MM.1S (cell line): ENCODE measurements around the gene CH25H.

Experiments
- DNase-seq: peaks from one replicate; pipeline ENCODE4 v3.0.0-alpha.2; 2015
- H2AFZ ChIP-seq: fragments of 300-600 bp; sonication (generic); 2 replicates; pipeline ENCODE4 v1.6.0; 2016; ENCODE audit warnings: antibody characterized with exemption, low read length
- H3F3A ChIP-seq: fragments of 300-600 bp; sonication (generic); 2 replicates; pipeline ENCODE4 v1.6.1; 2016; ENCODE audit warnings: mild to moderate bottlenecking, antibody characterized with exemption, low read length, moderate library complexity, mixed read lengths; ENCODE audit not compliant: insufficient read depth
- H3K27ac ChIP-seq: fragments of 300-600 bp; sonication (generic); 2 replicates; pipeline ENCODE4 v1.5.1; 2016; ENCODE audit warnings: mild to moderate bottlenecking, low read length
- H3K27me3 ChIP-seq: fragments of 300-600 bp; sonication (generic); replicated peaks from 2 replicates; pipeline ENCODE4 v1.6.0; 2016; ENCODE audit warnings: low read length; ENCODE audit not compliant: insufficient read depth
- H3K36me3 ChIP-seq: fragments of 300-600 bp; sonication (generic); replicated peaks from 2 replicates; pipeline ENCODE4 v1.6.1; 2016; ENCODE audit warnings: mild to moderate bottlenecking, low read length, mixed read lengths; ENCODE audit not compliant: insufficient read depth
- H3K4me1 ChIP-seq: fragments of 300-600 bp; sonication (generic); 2 replicates; pipeline ENCODE4 v1.6.1; 2016; ENCODE audit warnings: low read length, mixed read lengths
- H3K4me2 ChIP-seq: fragments of 300-600 bp; sonication (generic); 2 replicates; pipeline ENCODE4 v1.6.0; 2016; ENCODE audit warnings: low read depth, low read length
- H3K4me3 ChIP-seq: fragments of 300-600 bp; sonication (generic); 2 replicates; pipeline ENCODE4 v1.5.1; 2016; ENCODE audit warnings: low read length, mixed read lengths
- H3K79me2 ChIP-seq: fragments of 300-600 bp; sonication (generic); 2 replicates; pipeline ENCODE4 v1.6.1; 2016; ENCODE audit warnings: mixed run types, low read length, mixed read lengths
- H3K9ac ChIP-seq: fragments of 300-600 bp; sonication (generic); 2 replicates; pipeline ENCODE4 v1.6.1; 2016; ENCODE audit warnings: low read length, mixed read lengths
- H3K9me2 ChIP-seq: fragments of 300-600 bp; sonication (generic); replicated peaks from 2 replicates; pipeline ENCODE4 v1.6.1; 2016; ENCODE audit warnings: mild to moderate bottlenecking, low read length, mixed read lengths; ENCODE audit not compliant: insufficient read depth
- H3K9me3 ChIP-seq: fragments of 300-600 bp; sonication (generic); replicated peaks from 2 replicates; pipeline ENCODE4 v1.6.1; 2016; ENCODE audit warnings: mild to moderate bottlenecking, low read length, mixed read lengths; ENCODE audit not compliant: insufficient read depth
- H4K20me1 ChIP-seq: fragments of 300-600 bp; sonication (generic); 2 replicates; pipeline ENCODE4 v1.6.1; 2016; ENCODE audit warnings: mild to moderate bottlenecking, low read length, moderate library complexity, mixed read lengths; ENCODE audit not compliant: insufficient read depth
- CTCF ChIP-seq: fragments of 300-600 bp; sonication (generic); IDR thresholded peaks from 2 replicates; pipeline ENCODE4 v1.5.1; 2016; ENCODE audit warnings: antibody characterized with exemption, low read length, mixed read lengths
- EZH2 ChIP-seq: fragments of 300-600 bp; sonication (generic); optimal IDR thresholded peaks from 2 replicates; pipeline ENCODE3; 2017; ENCODE audit warnings: low read depth, mild to moderate bottlenecking, antibody characterized with exemption, low read length, mixed read lengths
- EZH2phosphoT487 ChIP-seq: fragments of 300-600 bp; sonication (generic); IDR thresholded peaks from 2 replicates; pipeline ENCODE4 v1.6.1; 2018; ENCODE audit warnings: antibody characterized with exemption, low read length

The CH25H gene

GRCh38 chr10:89228962-89229361, 21.8 kb upstream of the CH25H start:
- H3K9ac ChIP-seq = no peak overlapping the region
- H3K4me1 ChIP-seq = no peaks in the 10 kb centered on the region
- TF ChIP-seq EZH2phosphoT487 (no peak), EZH2 (no peak), CTCF (no peak)
- H4K20me1 ChIP-seq = no peaks in the 10 kb centered on the region
- H3F3A ChIP-seq = no peaks in the 10 kb centered on the region
- H3K9me2 ChIP-seq = no peaks in the 10 kb centered on the region
- no peaks in the 10 kb centered on the region for H3K36me3 ChIP-seq
- no peaks in the 10 kb centered on the region for H3K9me3 ChIP-seq
- DNase-seq = no peak
- no peak overlapping the region for H3K4me3 ChIP-seq
- H3K79me2 ChIP-seq = no peaks in the 10 kb centered on the region
- no peak overlapping the region for H3K27ac ChIP-seq
- H3K4me2 ChIP-seq = no peak overlapping the region
- H3K27me3 ChIP-seq = no peaks in the 10 kb centered on the region
- H2AFZ ChIP-seq = no peak overlapping the region

GRCh38 chr10:89228146-89228545, 21.0 kb upstream of the CH25H start:
- no peak overlapping the region for H3K9ac ChIP-seq
- H3F3A ChIP-seq = no peaks in the 10 kb centered on the region
- no peaks in the 10 kb centered on the region for H3K27me3 ChIP-seq
- H3K79me2 ChIP-seq = no peaks in the 10 kb centered on the region
- no peaks in the 10 kb centered on the region for H3K9me3 ChIP-seq
- no peaks in the 10 kb centered on the region for H4K20me1 ChIP-seq
- H3K4me2 ChIP-seq = no peak overlapping the region
- H3K4me3 ChIP-seq = no peak overlapping the region
- no peak for DNase-seq
- H3K9me2 ChIP-seq = no peaks in the 10 kb centered on the region
- no peaks in the 10 kb centered on the region for H3K4me1 ChIP-seq
- H3K36me3 ChIP-seq = no peaks in the 10 kb centered on the region
- no peak overlapping the region for H2AFZ ChIP-seq
- no peak overlapping the region for H3K27ac ChIP-seq
- TF ChIP-seq EZH2 (no peak), EZH2phosphoT487 (no peak), CTCF (no peak)

- H3K4me3 ChIP-seq = no peak overlapping the region
- TF ChIP-seq EZH2 (no peak), CTCF (no peak), EZH2phosphoT487 (no peak)
- no peak overlapping the region for H3K27ac ChIP-seq
- H3F3A ChIP-seq = no peaks in the 10 kb centered on the region
- H3K4me1 ChIP-seq = no peaks in the 10 kb centered on the region
- H3K4me2 ChIP-seq = no peak overlapping the region
- no peaks in the 10 kb centered on the region for H3K9me3 ChIP-seq
- H3K9me2 ChIP-seq = no peaks in the 10 kb centered on the region
- DNase-seq = no peak
- no peaks in the 10 kb centered on the region for H3K27me3 ChIP-seq
- H4K20me1 ChIP-seq = no peaks in the 10 kb centered on the region
- H3K9ac ChIP-seq = no peak overlapping the region
- H3K36me3 ChIP-seq = no peaks in the 10 kb centered on the region
- H2AFZ ChIP-seq = no peak overlapping the region
- no peaks in the 10 kb centered on the region for H3K79me2 ChIP-seq
Measured at GRCh38 chr10:89226891-89227290, 19.8 kb upstream of the CH25H start.
